Measurements from ENCODE around the gene TBC1D13. TPM values are rescaled to one million over a fixed set of nuclear protein-coding genes. Genes with fewer than 3 reads are reported as not detected.
A peak's percentile ranks its signal among the peaks of the same experiment; 100 is the strongest.
"Not testable (repeated sequence)": the region's sequence is repeated elsewhere in the genome, so short reads cannot be mapped to it uniquely, and the experiment has no call there.

The TBC1D13 gene
- total RNA-seq, 1 donor from 2014 or later, result 22.5 TPM

- DNase-seq (ENCODE audit: low read depth), result no peak
These were observed 34.7 kb downstream of the TBC1D13 start for GRCh38 chr9:128821584-128822406.

DNA sequence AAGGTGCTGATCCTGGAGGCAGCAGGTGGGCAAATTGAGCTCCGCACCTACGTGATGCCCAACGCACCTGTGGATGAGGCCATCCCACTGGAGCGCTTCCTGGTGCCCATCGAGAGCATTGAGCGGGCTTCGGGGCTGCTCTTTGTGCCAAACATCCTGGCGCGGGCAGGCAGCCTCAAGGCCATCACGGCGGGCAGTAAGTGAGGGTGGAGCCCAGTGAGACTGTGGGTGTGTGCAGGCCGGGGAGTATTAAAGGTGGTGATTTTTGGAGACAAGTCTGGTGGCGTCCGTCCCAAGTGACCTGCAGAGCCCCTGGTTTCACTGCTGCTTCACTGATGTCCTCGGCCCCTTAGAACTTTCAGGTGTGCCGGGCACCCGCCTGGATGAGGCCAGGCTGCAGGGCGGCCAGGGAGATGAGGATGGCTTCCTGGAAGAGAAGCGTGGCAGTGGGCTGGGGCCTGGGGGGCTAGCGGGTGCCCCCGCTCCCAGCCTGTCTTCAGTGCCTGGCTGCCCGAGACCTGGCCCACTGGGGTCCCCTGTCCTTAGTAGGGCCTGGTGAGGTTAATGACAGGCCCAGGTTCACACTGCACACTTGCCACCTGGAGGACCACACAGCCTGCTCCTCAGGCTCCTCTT lies 35.5 kb downstream of the TBC1D13 start:
- no peak for DNase-seq (ENCODE audit: low read depth)

GRCh38 chr9:128823362-128823902 lies 36.4 kb downstream of the TBC1D13 start:
- DNase-seq (ENCODE audit: low read depth), result no peak

- DNase-seq (ENCODE audit: low read depth), result no peak
These were observed 36.9 kb downstream of the TBC1D13 start for GRCh38 chr9:128823903-128824406.

GRCh38 chr9:128824911-128825310 lies 37.9 kb downstream of the TBC1D13 start:
- DNase-seq (ENCODE audit: low read depth), result no peak

GRCh38 chr9:128825923-128826700 lies 39.1 kb downstream of the TBC1D13 start:
- DNase-seq (ENCODE audit: low read depth), result no peak

DNA sequence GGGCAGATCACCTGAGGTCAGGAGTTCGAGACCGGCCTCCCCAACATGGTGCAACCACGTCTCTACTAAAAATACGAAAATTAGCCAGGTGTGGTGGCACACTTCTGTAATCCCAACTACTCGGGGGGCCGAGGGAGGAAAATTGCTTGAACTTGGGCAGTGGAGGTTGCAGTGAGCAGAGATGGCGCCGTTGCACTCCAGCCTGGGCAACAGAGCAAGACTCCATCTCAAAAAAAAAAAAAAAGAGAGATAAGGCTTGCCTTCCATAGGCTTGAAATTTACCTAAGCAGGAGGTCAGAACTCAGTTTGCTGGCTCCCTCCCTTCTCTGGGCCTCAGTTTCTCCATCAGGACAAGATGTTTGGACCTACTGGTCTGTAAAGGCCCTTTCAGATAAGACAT lies 41.2 kb downstream of the TBC1D13 start:
- DNase-seq (ENCODE audit: low read depth), result no peak

DNA sequence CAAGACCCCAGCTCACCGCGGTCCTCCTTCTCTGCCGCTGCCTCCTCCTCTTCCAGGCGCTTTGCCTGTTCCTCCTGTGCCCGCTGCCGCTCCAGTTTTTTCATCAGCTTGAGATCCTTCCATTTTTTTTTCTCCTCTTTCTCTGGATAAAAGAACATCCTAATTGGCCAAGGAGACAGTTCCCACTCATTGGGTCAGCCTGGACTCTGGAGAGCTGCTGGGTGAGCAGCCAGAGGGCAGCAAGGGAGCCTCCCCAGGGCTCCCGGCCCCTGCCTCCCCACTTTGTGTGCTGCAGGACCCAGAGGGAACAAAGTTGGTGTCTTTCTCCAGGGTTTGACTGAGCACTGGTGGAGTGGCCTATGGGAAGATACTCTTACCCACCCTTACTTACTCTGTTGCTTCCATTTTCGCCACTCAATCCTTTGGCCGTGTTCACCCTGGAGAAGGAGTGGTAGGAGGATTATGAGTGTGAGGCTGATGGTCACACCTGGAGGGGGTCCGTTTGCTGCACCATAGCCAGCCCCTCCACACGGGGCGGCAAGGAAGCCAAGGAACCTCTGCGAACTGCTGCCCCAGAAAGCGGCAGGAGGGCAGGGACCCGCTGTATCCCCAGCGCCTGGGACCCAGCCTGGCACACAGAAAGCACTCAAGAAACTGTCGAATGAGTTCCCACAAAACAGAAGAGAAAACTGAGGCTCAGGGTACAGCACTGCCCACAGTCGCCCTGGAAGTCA lies 41.8 kb downstream of the TBC1D13 start:
- DNase-seq (ENCODE audit: low read depth), result no peak

DNA sequence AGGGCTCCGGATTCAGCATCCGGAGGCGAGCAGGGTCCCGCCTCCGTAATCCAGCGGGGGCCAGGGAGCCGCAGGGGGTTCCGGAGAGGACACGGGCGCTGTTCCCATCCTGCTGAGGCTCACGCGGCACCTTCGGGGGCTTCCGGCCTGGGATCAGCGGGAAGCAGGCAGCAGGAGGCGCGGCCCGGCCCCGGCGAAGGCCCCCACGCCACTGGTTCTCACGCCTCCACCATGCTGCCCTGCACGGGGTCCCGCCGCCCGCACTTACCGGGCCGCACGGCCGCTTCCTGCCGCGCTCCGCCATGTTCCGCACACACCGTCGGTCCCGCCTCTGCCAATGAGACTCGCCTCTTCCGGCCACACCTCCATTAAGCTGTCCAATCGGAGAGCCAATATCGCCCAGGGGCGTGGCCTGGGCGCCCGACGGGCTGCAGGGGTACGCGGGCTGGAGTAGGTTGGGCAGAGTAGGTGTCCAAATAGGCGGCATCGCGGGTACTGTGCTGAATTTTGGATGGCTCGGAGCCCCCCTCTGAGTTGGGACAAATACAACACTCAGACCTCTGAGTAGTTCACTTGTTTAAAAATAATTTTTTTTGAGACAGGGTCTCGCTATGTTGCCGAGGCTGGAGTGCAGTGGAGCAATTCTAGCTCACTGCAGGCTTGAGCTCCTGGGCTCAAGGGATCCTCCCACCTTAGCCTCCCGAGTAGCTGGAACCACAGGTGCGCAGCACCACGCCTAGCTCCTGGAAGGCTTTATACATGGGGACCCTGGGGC lies 42.6 kb downstream of the TBC1D13 start, which contains the start of gene SPOUT1:
SPOUT1 (minus strand) TSS at position 318 of the 775 bp plus-strand sequence; CDS start at position 304, 14 bp downstream.
- DNase-seq (ENCODE audit: low read depth), result peak; percentile 80

DNA sequence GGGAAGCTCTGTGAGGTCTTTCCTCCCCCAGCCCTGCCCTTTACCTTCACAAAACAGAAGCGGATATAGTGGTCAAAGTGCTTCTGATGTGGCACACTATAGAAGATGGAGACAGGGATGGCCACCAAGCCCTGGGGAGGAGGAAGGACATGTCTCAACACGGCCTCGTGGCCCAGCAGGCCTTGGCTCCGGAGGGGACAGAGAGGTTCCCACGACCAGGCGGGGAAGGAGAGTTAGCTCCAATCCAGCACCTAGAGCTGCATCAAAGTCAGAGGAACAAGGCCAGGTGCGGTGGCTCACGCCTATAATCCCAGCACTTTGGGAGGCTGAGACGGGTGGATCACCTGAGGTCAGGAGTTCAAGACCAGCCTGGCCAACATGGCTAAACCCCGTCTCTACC lies 46.6 kb downstream of the TBC1D13 start:
- DNase-seq (ENCODE audit: low read depth), result no peak

DNA sequence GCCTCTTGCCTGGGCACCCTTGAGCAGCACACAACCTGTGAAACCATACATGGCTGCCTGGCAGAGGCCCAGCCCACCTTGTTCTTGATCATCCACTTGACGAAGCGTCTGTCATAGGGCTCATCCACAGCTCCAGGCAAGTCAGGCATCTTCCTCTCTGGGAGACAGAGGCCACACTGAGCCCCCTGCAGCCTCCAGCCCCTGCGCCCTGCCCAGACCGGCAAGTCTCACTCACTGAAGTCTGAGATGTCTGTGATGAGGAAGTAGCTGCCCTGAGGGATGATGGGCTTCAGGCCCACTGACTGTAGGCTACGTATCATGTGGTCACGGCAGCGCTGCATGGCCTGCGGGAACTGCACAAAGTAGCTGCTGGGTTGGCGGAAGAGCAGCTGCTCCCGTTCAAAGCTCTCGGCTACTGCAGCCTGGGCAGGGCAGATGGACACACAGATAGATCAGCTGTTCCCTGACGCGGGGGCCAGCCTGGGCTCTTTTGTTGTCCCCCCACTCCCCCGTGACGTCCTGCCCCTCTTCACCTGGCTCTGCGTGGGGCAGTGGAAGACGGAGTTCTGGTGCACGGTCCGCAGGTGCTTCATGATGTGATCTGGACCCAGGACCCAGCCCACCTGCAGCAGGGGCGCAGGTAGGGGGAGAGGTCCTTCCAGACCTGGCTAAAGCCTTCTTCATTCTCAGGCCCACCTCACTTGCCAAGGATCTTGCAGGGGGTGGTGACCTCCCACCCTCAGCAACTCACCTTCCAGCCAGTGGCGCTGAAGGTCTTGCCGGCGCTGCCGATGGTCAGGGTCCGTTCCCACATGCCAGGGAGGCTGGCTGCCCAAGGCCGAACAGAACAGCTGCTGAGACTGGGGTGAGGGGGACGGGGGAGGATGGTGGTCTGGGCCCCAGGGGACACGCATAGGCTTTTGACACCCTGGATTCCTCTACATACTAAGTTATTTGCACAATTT lies 48.5 kb downstream of the TBC1D13 start:
- DNase-seq (ENCODE audit: low read depth), result no peak

- no peak for DNase-seq (ENCODE audit: low read depth)
These were observed 49.6 kb downstream of the TBC1D13 start for GRCh38 chr9:128836509-128837145.

- DNase-seq (ENCODE audit: low read depth), result no peak
These were observed 51.3 kb downstream of the TBC1D13 start for GRCh38 chr9:128838338-128838737.

- DNase-seq (ENCODE audit: low read depth), result no peak
These were observed 53.5 kb downstream of the TBC1D13 start for GRCh38 chr9:128840524-128840923.

DNA sequence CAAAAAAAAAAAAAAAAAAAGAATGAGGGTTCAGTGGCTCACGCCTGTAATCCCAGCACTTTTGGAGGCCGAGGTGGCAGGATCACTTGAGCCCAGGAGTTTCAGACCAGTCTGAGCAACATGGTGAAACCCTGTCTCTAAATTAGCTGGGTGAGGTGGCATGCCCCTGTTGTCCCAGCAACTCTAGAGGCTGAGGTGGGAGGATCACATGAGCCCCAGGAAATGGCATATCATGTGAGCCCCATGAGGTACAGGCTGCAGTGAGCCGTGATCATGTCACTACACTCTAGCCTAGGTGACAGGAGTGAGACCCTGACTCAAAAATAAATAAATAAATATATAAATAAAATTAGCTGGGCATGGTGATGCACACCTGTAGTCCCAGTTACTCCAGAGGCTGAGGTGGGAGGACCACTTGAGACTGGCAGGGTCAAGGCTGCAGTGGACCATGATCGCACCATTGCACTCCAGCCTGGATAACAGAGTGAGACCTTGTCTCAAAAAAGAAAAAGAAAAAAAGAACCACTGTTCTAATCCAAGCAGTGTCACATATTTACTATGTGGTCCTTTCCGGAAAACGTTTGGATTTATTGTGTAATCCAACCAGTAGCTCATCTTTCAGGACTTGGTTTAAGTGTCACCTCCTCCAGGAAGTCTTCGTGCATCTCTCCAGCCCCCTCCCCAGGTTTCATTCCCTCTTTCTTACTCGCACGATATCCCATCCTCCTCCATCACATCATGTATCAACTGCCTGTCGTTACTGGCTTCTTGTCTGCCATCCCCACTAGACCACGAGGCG lies 54.8 kb downstream of the TBC1D13 start:
- no peak for DNase-seq (ENCODE audit: low read depth)

DNA sequence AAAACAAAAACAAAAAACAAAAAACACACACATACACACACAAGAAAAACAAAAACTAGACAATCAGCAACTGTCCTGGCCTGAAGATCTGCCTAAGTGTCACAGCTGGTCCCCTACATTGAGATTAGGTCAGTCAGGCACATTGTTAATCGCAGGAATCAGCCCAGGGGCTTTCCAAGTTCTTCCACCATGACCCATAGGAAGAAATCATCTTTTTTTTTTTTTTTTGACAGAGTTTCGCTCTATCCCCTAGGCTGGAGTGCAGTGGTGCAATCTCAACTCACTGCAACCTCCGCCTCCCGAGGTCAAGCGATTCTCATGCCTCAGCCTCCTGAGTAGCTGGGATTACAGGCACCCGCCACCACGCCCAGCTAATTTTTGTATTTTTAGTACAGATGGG lies 56.1 kb downstream of the TBC1D13 start:
- not testable (repeated sequence) for DNase-seq (ENCODE audit: low read depth)

GRCh38 chr9:128845186-128845931 lies 58.3 kb downstream of the TBC1D13 start:
- DNase-seq (ENCODE audit: low read depth), result peak; percentile 15

Measured in renal cortical epithelial cell (primary cell).